NCI-H128 (cell line): Measurements from ENCODE around the gene EEA1.
"Not testable (repeated sequence)": the region's sequence is repeated elsewhere in the genome, so short reads cannot be mapped to it uniquely, and the experiment has no call there.

Experiments used
- DNase-seq: peaks from one replicate; lab custom pipeline; 2025; ENCODE audit not compliant: unreplicated experiment; lab: John Stamatoyannopoulos, UW

EEA1 gene

GRCh38 chr12:92821142-92821541 lies 108.0 kb downstream of the EEA1 start:
- DNase-seq, result no peak

GRCh38 chr12:92814584-92814983 lies 114.5 kb downstream of the EEA1 start:
- no peak for DNase-seq

DNA sequence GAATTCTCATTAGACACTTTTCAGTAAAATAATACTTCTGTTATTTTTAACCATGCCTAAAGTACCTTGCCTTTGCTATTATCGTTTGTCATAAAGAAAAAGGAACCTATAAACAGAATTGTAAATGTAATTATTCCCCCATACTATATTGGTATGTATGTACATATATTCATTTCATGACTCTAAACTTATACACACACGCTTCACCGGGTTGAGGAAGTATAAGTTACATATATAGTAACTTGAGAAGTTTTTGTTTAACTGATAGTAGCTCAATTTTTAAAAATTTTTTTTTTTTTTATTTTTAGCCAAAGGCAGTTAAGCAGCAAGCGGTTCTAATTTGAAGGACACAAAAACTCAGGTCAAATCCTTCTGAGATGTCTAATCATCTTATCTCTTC lies 118.7 kb downstream of the EEA1 start:
- DNase-seq, result no peak

DNA sequence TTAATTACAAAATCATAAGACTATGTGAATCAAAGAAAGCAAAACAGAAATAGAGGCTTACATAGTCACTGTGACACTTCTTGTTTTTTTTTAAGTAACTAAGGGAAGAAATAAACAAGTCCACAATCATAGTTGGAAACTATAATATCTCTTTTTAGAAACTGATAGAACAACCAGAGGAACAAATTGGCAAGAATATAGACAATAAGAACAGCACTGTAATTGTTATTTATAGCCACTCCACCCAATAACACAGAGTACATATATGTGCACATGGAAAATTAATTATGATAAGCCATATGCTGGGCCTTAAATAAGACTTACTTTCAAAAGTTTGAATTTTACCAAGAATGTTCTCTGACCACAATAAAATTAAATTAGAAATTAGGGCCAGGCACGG lies 125.2 kb downstream of the EEA1 start:
- no peak for DNase-seq

DNA sequence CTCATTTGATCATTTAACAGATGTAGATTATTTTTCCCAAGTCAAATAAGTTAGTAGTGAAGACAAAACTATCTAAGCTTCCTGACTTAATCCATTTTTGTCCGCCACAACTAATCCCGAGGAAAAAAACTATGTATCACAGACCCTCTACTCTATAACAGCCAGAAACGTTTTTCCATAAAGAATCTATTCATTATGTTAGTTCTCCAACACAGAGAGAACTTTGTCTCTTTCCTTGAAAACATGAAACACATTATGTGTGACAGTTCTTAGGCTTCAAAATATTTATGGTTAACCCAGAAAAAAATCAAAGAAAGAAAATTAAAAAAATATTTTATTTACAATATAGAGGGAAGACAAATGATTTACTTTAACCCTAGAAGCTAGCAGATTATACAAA lies 126.2 kb downstream of the EEA1 start:
- DNase-seq, result no peak

- no peak for DNase-seq
Measured at GRCh38 chr12:92796650-92797049, 132.4 kb downstream of the EEA1 start.

DNA sequence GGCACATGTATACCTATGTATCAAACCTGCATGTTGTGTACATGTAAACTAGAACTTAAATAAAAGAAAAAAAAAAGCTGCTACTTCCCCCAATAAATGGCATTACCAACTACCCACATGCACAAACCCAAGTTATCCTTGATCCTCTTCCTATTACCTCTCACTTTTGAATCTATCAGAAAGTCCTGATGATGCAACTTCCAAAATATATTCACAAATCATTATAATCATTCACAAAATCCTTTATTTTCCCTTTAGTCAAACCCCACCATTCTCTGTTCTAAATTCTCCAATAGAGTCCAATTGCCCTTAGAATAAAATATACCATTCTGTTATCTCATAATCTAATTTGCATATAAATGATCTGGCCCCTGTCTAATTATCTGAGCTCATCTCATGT lies 134.3 kb downstream of the EEA1 start:
- no peak for DNase-seq

GRCh38 chr12:92794356-92794755 lies 134.7 kb downstream of the EEA1 start:
- not testable (repeated sequence) for DNase-seq

GRCh38 chr12:92786045-92786444 lies 143.1 kb downstream of the EEA1 start:
- DNase-seq, result no peak

GRCh38 chr12:92785563-92785950 lies 143.5 kb downstream of the EEA1 start:
- DNase-seq, result no peak

- DNase-seq, result peak; percentile 52
Measured at GRCh38 chr12:92784797-92785562, 144.1 kb downstream of the EEA1 start.

GRCh38 chr12:92784356-92784755 lies 144.7 kb downstream of the EEA1 start:
- no peak for DNase-seq

DNA sequence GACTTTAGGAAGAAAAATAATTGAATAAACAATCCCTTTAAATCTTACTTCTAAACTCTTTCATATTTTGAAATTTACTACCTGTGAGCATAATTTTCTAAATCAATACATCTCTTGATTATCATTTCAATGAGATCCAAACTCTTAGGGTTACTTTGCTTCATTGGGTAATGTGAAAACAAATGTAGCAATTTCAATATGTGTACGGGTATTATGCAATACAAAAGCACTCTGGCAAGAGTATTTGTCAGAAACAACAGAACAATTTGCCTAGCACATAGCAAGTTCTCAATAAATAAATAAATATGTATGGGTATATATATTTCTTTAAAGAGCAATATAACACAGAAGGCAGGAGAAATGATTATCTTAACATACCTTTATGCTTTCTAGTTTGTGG lies 149.2 kb downstream of the EEA1 start:
- no peak for DNase-seq

DNA sequence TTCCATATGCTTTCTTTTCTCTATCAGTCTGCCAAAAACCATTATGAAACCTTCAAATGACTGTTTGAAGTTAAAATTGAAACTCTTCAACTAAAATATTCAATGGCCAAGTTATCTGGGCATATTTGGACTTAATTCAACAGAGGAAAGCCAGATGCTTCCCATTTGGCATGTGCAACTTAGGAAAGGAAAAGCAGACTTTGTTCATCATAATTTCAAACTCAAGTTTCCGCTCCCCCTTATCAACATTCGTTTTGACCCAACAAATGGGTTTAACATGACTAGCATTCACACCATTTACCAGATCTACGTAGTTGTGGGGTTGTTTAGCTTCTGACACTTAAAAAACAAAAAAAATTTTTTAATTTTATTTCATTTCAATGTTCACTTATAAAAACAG lies 150.6 kb downstream of the EEA1 start:
- no peak for DNase-seq

DNA sequence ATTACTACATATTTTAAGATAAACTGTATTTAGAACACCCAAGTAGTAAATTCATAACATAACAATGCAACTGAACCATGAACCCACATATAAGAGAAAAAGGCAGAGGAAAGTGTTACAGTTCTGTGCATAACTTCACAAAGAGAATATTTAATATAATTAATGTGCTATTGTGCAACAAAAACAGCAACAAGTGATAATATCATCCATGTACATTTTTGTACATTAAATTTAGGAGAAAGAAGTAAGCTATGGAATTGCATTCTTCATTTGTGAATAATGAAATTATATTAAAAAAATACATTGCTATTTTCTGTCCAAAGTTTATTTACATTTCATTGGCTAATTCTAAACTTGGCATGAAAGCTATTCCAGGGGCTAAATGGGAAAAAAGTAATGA lies 153.7 kb downstream of the EEA1 start:
- no peak for DNase-seq

GRCh38 chr12:92771001-92771400 lies 158.1 kb downstream of the EEA1 start:
- no peak for DNase-seq

GRCh38 chr12:92769124-92769901 lies 159.8 kb downstream of the EEA1 start:
- DNase-seq, result no peak

DNA sequence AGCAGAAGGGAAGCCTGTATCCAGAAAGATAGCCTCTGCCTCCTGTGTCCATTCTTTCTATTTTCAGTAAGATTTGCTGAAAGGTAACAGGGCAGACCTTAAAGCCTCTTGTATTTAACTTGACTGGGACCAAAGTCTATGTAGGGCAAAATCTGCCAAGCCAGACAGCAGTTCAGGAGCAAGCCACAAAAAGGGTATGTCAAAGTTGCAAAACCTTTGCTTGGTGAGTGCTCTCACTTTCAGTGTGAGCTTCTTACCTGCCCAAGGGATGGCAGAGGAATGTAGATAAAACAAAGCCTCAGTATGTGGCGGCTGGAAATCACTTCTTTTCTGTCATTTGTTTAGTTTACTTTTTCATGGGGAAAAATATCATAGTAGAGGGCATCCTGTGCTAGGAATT lies 163.2 kb downstream of the EEA1 start:
- no peak for DNase-seq

- DNase-seq, result no peak
Measured at GRCh38 chr12:92764831-92765230, 164.3 kb downstream of the EEA1 start.

DNA sequence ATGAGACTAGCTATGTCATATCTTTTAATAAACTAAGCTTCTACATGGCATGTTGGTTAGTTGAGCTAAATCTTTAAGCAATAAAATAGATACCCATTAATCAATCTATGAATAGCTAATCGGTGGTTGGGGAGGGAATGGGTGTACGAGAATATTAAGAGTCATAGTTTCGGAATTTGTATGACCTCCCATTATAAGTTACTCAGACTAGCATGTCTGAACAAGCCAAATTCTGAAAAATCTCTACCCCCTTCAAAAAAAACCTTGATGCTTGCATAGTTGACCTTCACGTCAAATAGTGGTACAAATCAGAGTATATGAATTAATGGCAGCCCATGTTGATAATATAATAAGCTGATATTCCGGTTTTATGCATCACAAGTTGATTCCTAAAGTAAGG lies 166.3 kb downstream of the EEA1 start:
- DNase-seq, result no peak

DNA sequence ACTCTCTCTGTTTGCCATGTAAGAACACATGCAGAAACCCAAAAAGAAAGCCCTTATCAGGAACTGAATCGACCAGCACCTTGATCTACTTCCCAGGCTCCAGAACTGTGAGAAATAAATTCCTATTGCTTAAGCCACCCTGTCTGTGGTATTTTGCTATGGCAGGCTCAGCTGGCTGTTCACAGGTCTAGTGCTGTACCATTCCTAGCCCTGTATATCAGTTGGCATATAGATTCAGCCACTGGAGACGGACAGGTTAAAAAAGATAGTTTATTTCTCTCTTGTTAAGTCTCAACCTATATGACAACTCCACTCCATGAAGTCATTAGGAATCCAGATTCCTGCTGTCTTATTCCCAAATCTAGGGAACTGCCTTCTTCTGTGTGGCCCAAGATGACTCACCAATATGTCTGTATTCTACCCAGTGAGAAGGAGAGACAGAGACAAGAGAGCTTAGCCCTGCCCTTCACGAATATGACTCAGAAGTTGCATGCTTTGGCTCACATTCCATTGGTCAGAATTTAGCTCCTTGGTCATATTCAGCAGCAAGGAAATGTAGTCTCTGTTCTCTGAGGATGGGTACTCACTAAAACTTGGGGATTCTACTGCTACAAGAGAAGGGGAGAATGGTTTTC lies 169.3 kb downstream of the EEA1 start:
- no peak for DNase-seq

- DNase-seq, result no peak
Measured at GRCh38 chr12:92757597-92758121, 171.4 kb downstream of the EEA1 start.
